GM19043 (cell line): Measurements from ENCODE around the gene CORO1C.
"Not testable (repeated sequence)": the region's sequence is repeated elsewhere in the genome, so short reads cannot be mapped to it uniquely, and the experiment has no call there.

ENCODE experiments used
- ATAC-seq: cut with Tn5 transposase; IDR thresholded peaks from one replicate; pipeline ENCODE4 v1.9.1; 2021; ENCODE audit warnings: low read depth; ENCODE audit not compliant: unreplicated experiment

Gene CORO1C

GRCh38 chr12:108731105-108731865 is at the start of gene CORO1C:
CORO1C (minus strand) TSS chr12:108731518; CDS start chr12:108701318, 30,200 bp downstream.
- peak; percentile 64 for ATAC-seq

DNA sequence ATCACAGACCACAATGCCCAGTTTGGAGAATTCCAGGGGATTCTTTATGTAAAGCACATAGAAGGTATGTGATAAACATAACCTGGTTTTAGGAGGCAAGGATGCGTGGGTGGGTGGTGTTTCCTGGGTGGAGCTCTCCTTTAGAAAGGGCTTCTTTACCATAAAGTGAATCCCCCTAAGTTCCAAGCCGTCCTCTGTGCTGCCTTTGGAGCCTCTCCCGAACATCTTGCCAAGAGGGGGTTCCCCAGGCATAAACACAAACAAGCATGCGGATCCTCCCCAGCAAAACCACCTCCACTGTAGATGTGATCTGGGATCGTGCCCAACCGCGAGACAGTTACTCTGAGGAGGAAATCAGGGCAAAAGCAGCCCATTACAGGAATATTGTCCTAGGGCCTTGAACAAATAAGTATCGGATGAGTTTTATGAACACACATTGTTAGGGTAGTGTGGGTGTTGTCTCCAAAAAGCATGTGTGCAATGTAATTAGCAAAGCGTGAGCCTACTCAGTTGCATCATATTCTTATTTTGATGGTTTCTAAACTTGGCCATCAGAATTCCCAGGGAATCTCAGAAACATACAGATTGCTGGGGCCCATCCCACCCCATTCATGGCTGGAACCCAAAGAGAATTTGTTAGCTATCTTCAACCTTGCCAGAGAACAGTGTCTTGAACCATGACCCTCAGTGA is 48.8 kb upstream of the CORO1C start:
- no peak for ATAC-seq

GRCh38 chr12:108778053-108778452 is 46.7 kb upstream of the CORO1C start:
- ATAC-seq = no peak

DNA sequence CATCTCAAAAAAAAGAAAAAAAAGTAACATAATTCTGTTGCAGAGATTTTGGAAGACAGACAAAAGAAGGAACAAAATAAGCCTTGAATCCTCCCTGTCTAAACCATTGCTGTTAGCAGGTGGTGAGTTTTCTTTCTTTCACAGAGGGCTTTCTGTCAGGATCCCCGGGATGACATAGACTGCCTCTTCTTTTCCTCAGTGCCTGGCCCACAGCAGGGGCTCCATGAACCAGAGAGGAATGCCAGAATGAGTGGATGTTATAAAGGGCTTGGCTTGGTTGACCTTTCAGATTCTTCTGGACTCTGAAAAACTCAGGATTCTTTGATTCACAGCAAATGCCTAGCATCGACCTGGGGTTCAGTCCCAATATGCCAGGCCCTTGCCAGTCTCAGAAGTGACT is 45.8 kb upstream of the CORO1C start:
- ATAC-seq = no peak

GRCh38 chr12:108773798-108774788 is 42.8 kb upstream of the CORO1C start:
- no peak for ATAC-seq

DNA sequence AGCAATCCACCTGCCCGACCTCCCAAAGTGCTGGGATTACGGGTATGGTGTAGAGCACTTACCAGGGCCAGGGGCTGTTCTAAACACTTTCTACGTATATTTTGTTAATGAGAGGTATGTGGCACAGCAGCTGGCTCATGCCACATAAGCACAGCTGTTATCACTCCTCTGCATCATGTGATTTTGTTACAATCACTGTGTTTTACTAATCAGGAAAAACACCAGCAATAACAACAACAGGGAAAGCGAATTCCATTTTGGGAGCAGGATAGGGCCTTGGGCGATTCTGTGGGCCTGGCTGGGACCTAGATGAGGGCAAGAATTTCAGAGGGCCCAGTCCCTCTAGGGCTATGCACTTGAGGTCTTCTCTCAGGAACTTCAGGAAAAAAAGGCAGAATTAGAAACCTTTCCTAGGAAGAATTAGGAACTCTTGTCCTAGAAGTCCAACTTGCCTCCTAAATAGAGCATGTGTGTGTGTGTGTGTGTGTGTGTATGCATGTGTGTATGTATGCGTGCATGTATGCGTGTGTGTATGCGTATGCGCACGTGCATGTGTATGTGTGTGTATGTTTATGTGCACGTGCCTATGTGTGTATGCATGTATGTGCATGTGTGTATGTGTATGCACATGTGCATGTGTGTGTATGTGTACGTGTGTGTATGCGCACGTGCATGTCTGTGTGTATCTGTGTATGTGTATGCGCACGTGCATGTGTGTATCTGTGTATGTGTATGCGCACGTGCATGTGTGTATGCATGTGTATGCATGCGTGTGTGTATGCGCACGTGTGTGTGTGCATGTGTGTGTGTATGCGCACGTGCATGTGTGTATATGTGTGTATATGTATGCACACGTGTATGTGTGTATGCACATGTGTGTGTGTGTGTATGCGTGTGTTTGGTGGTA is 41.8 kb upstream of the CORO1C start:
- ATAC-seq = no peak

GRCh38 chr12:108772247-108772646 is 40.9 kb upstream of the CORO1C start:
- no peak for ATAC-seq

DNA sequence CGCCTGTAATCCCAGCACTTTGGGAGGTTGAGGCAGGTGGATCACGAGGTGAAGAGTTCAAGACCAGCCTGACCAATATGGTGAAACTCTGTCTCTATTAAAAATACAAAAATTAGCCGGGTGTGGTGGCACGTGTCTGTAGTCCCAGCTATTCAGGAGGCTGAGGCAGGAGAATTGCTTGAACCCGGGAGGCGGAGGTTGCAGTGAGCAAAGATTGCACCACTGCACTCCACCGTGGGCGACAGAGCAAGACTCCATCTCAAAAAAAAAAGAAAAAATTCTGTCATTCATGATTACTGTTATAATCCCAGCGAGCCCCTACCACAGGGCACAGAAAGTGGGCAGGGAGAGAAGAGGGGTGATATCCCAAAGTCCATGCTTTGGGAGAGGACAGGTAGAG is 40.5 kb upstream of the CORO1C start:
- not testable (repeated sequence) for ATAC-seq

DNA sequence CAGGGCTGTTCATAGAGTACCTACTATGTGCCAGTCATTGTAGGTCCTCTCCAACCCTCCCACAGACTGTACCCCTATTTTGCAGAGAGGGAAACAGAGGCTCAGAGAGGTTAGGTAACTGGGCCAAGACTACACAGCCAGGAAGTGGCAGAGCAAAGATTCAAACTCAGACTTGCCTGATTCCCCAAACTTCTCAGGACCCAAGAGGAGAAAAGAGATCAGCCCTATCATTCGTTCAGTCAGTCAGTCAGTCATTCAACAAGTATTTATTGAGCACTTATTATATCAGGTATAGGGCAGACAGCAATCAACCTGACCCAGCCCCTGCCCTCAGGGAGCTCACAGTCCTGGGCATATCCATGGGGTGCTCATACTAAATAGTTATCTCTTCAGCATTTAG is 39.6 kb upstream of the CORO1C start:
- no peak for ATAC-seq

GRCh38 chr12:108770269-108770829 is 39.0 kb upstream of the CORO1C start:
- no peak for ATAC-seq

DNA sequence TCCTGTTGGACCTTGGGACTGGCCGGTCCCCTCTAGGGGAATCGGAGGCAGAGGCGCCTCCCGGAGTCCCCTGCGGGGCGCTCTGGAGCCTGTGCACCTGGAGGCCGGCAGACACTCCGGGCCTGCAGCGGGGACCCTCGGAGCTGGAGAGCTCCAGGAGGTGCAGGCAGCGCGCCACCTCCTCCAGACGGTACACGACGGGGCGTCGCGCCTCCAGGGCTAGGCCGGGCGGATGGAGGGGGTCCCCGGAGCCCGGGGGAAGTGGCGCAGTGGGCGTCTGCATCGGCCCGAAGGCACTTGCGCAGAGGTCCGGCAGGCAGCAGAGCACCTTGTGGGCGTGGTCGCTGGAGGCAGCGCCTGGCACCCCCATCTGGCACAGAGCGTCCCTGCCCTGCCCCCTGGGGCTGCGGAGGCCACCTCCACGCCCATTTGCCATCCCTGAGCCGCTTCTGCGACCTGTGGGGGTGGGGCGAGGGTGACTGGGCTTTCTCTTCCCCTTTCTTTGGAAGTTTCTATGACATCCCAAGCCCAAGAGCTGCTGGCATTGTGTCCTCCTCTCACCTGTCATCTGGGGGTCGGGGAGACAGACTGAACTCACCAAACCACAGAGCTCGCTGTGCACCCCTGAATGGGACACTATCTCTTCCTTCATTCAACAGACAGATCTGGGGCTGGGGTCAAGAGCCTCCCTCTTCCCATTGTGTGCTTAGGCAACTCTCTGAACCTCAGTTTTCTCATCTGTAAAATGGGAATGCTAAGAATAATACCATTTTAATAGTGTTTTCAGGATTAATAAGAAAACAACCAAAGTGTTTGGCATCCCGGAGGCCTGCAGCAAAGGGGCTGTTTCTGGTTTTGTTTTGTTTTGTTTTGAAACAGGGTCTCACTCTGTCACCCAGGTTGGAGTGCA is 37.5 kb upstream of the CORO1C start:
- ATAC-seq = no peak

- ATAC-seq = no peak
These were observed 35.0 kb upstream of the CORO1C start for GRCh38 chr12:108766294-108766693.

DNA sequence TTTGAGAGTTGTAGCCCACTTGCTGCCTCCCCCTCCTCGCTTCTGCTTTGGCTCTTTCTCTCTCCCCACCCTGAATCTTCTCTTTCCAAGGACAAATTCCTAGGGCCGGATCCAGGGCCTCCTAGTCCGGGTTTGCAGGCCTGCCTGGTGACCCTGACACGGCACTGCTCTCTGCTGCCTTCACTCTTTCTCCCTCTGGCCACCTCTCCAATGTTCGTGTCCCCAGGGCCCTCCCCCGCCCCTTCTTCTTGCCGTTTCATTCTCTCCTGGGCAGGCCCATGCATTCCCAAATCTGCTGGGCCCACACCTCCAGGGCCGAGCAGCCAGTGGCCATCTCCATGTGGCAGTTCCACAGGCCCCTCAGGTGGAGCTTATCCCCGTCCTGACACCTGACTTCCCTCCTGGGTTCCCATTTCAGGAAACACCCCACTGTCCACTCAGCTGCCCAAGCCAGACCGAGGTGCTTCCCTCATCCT is 34.0 kb upstream of the CORO1C start:
- ATAC-seq = no peak

DNA sequence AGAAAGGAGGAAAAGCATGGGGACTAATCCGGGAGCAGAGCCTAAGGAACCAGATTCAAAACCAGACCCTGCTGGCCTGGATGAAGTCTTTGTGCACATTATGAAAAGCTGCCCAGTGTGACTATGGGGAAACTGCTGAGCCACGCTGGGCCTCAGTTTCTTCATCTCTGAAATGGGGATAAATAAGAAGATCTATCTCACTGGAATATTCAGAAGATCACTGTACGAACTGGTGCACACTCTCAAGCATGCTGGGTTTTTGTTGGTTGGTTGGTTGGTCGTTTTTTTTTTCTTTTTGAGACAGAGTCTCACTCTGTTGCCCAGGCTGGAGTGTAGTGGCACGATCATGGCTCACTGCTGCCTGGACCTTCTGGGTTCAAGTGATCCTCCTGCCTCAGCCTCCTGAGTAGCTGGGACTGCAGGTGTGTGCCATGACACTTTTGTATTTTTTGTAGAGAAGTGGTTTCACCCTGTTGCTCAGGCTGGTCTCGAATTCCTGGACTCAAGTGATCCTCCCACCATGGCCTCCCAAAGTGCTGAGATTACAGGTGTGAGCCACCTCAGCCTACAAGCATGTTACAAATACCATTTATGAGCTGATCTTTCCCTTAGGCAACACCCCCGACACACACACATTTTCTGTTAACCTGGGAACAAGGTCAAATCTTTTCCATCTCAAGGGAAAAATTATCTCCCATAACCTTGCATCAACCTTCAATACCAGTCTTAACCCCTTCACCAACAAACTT is 33.4 kb upstream of the CORO1C start:
- no peak for ATAC-seq

- no peak for ATAC-seq
These were observed 29.9 kb upstream of the CORO1C start for GRCh38 chr12:108761226-108761625.

DNA sequence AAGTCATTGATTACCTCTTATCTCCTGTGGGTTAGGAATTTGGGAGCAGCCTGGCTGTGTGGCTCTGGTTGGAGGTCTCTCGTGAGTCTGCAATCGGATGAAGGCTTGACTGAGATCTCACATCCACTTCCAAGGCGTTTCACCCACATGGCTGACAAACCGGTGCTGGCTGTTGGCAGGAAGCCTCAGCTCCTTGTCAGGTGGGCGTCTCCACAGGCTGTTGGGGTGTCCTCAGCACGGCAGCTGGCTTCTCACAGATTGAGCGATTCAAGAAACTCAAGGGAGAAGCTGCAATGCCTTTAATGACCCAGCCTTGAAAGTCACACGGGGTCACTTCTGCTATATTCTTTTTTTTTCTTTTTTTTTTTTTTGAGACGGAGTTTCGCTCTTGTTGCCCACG is 28.6 kb upstream of the CORO1C start:
- no peak for ATAC-seq

DNA sequence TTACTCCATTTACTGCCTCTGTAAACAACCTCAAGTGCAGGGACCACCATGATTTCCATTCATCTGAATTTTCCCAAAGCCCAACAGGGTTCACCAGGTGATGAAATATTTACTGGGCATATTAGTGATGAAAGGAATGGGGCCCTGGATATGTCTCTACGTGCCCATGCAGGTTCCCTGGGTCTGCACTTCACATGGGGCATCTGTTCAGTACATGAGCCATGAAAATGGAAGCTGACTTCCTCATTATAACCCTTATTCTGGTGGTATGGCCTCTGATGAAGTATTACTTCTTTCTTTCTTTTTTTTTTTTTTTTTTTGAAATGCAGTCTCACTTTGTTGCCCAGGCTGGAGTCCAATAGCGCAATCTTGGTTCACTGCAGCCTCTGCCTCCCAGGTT is 26.5 kb upstream of the CORO1C start:
- ATAC-seq = no peak

GRCh38 chr12:108756421-108756820 is 25.1 kb upstream of the CORO1C start:
- no peak for ATAC-seq
